ENCODE results near the gene CENPU.
A peak's percentile ranks its signal among the peaks of the same experiment; 100 is the strongest.

CENPU gene

GRCh38 chr4:184733654-184734524 is at the start of gene CENPU (continued):
- no peak; the same call in 1 of the 2 replicates for TF ChIP-seq PRDM6 (tag by site-specific recombination; IDR thresholded peaks at IDR 0.05)
- peak; percentile 16; the same call in 1 of the 2 replicates for TF ChIP-seq REPIN1 (tag by site-specific recombination; IDR thresholded peaks at IDR 0.05; ENCODE audit: low read depth)
- 0 out of 2 replicates have a peak, but pooled peaks have one; percentile 5 for TF ChIP-seq BCL11A (tag by site-specific recombination; IDR thresholded peaks at IDR 0.05; ENCODE audit: low read depth)
- TF ChIP-seq IKZF3 (tag by site-specific recombination; IDR thresholded peaks at IDR 0.05): peak; percentile 78
- TF ChIP-seq WT1 (tag by site-specific recombination; IDR thresholded peaks at IDR 0.05): peak; percentile 70
- TF ChIP-seq ZNF121 (tag by site-specific recombination; IDR thresholded peaks at IDR 0.05): no peak
- no peak for TF ChIP-seq ZNF175 (tag by site-specific recombination; IDR thresholded peaks at IDR 0.05)
- no peak for TF ChIP-seq ZNF776 (tag by site-specific recombination; IDR thresholded peaks at IDR 0.05; ENCODE audit: borderline replicate concordance)
- TF ChIP-seq ZNF37A (tag by site-specific recombination; IDR thresholded peaks at IDR 0.05): 0 out of 2 replicates have a peak, but pooled peaks have one; percentile 46
- TF ChIP-seq FEZF1 (tag by site-specific recombination; IDR thresholded peaks at IDR 0.05): peak; percentile 32; the same call in 1 of the 2 replicates
- TF ChIP-seq ZNF626 (tag by site-specific recombination; IDR thresholded peaks at IDR 0.05): no peak
- no peak for TF ChIP-seq ZNF654 (tag by site-specific recombination; IDR thresholded peaks at IDR 0.05; ENCODE audit: low read depth)
- peak; percentile 91; the same call in 1 of the 2 replicates for TF ChIP-seq ZNF391 (tag by site-specific recombination; IDR thresholded peaks at IDR 0.05; ENCODE audit: borderline replicate concordance, low read depth)
- peak; percentile 90 for TF ChIP-seq ZNF639 (tag by site-specific recombination; IDR thresholded peaks at IDR 0.05)
- no peak for TF ChIP-seq ZNF777 (tag by site-specific recombination; IDR thresholded peaks at IDR 0.05; ENCODE audit: borderline replicate concordance)
- peak; percentile 86 for TF ChIP-seq ZFHX2 (tag by site-specific recombination; conservative IDR thresholded peaks at IDR 0.05)
- peak; percentile 37; the same call in 1 of the 2 replicates for TF ChIP-seq TRIM28 (IDR thresholded peaks at IDR 0.05; ENCODE audit: borderline replicate concordance, low read length)
- peak; percentile 96 for TF ChIP-seq KLF17 (tag by site-specific recombination; IDR thresholded peaks at IDR 0.05)
- TF ChIP-seq ZBTB17 (tag by site-specific recombination; IDR thresholded peaks at IDR 0.05): peak; percentile 80
- no peak for TF ChIP-seq ZNF645 (tag by site-specific recombination; IDR thresholded peaks at IDR 0.05)
- TF ChIP-seq ZNF398 (tag by site-specific recombination; IDR thresholded peaks at IDR 0.05): no peak
- no peak for TF ChIP-seq ZNF211 (tag by site-specific recombination; IDR thresholded peaks at IDR 0.05; ENCODE audit: low read depth)
- no peak for TF ChIP-seq ZNF138 (tag by site-specific recombination; IDR thresholded peaks at IDR 0.05; ENCODE audit: borderline replicate concordance)
- peak; percentile 82; the same call in 1 of the 2 replicates for TF ChIP-seq INSM2 (tag by site-specific recombination; IDR thresholded peaks at IDR 0.05)
- TF ChIP-seq GLI2 (tag by site-specific recombination; IDR thresholded peaks at IDR 0.05; ENCODE audit: borderline replicate concordance, low read depth): no peak
- TF ChIP-seq ZNF529 (tag by site-specific recombination; IDR thresholded peaks at IDR 0.05; ENCODE audit: insufficient replicate concordance): no peak
- no peak for TF ChIP-seq ZNF514 (tag by site-specific recombination; IDR thresholded peaks at IDR 0.05)
- peak; percentile 73; the same call in 1 of the 2 replicates for TF ChIP-seq ZNF394 (tag by site-specific recombination; IDR thresholded peaks at IDR 0.05; ENCODE audit: borderline replicate concordance)
- TF ChIP-seq ZBTB21 (tag by site-specific recombination; IDR thresholded peaks at IDR 0.05): peak; percentile 51; the same call in 1 of the 2 replicates
- no peak for TF ChIP-seq ZNF146 (tag by site-specific recombination; IDR thresholded peaks at IDR 0.05)

Data from HEK293 (cell line).